ENCODE results near the gene UNC119B. TPM values are rescaled to one million over a fixed set of nuclear protein-coding genes. Genes with fewer than 3 reads are reported as not detected.
A peak's percentile ranks its signal among the peaks of the same experiment; 100 is the strongest.

Gene UNC119B
- total RNA-seq, 6 experiments from 2014 or later = 32.9 to 39.5 (median 34.4) TPM

- peaks cover 8% of the 10 kb centered on the region for H3K27me3 Mint-ChIP-seq (ENCODE audit: insufficient read depth)
- peaks cover 13% of the 10 kb centered on the region; the same call in 1 of the 2 replicates for H3K36me3 Mint-ChIP-seq (ENCODE audit: low read depth)
- no peak overlapping the region for H3K4me3 Mint-ChIP-seq
- TF ChIP-seq CTCF (IDR thresholded peaks at IDR 0.05) = no peak
- H3K27ac Mint-ChIP-seq = no peak overlapping the region
- DNase-seq = no peak
- H3K9me3 Mint-ChIP-seq = peaks cover 8% of the 10 kb centered on the region
- H3K4me1 Mint-ChIP-seq (ENCODE audit: low read depth) = no peaks in the 10 kb centered on the region
These were observed 48.7 kb downstream of the UNC119B start for GRCh38 chr12:120758798-120759590.

GRCh38 chr12:120759591-120760348, 49.5 kb downstream of the UNC119B start:
- Mint-ChIP-seq H3K9me3 (peaks cover 5% of the 10 kb centered on the region), H3K4me3 (no peak overlapping the region), H3K27me3 (ENCODE audit: insufficient read depth) (peaks cover 8% of the 10 kb centered on the region), H3K36me3 (ENCODE audit: low read depth) (peaks cover 17% of the 10 kb centered on the region; the same call in 1 of the 2 replicates), H3K27ac (no peak overlapping the region), H3K4me1 (ENCODE audit: low read depth) (no peaks in the 10 kb centered on the region)
- DNase-seq = no peak
- TF ChIP-seq CTCF (IDR thresholded peaks at IDR 0.05) = no peak

- Mint-ChIP-seq H3K9me3 (no peaks in the 10 kb centered on the region; the same call in 1 of the 2 replicates), H3K4me3 (no peak overlapping the region), H3K36me3 (ENCODE audit: low read depth) (peaks cover 17% of the 10 kb centered on the region; the same call in 1 of the 2 replicates), H3K27me3 (ENCODE audit: insufficient read depth) (peaks cover 8% of the 10 kb centered on the region), H3K27ac (no peak overlapping the region), H3K4me1 (ENCODE audit: low read depth) (no peaks in the 10 kb centered on the region)
- no peak for DNase-seq
- no peak for TF ChIP-seq CTCF (IDR thresholded peaks at IDR 0.05)
These were observed 50.3 kb downstream of the UNC119B start for GRCh38 chr12:120760349-120761254.

- H3K27ac Mint-ChIP-seq = no peak overlapping the region
- peak; percentile 16 for DNase-seq
- no peaks in the 10 kb centered on the region for H3K9me3 Mint-ChIP-seq
- H3K27me3 Mint-ChIP-seq (ENCODE audit: insufficient read depth) = peaks cover 8% of the 10 kb centered on the region
- no peak for TF ChIP-seq CTCF (IDR thresholded peaks at IDR 0.05)
- peaks cover 18% of the 10 kb centered on the region; the same call in 1 of the 2 replicates for H3K36me3 Mint-ChIP-seq (ENCODE audit: low read depth)
- no peak overlapping the region for H3K4me3 Mint-ChIP-seq
- no peaks in the 10 kb centered on the region for H3K4me1 Mint-ChIP-seq (ENCODE audit: low read depth)
These were observed 51.3 kb downstream of the UNC119B start for GRCh38 chr12:120761519-120761934.

- Mint-ChIP-seq H3K36me3 (ENCODE audit: low read depth) (peaks cover 23% of the 10 kb centered on the region; the same call in 1 of the 2 replicates), H3K9me3 (no peaks in the 10 kb centered on the region), H3K4me1 (ENCODE audit: low read depth) (no peaks in the 10 kb centered on the region), H3K27me3 (ENCODE audit: insufficient read depth) (peaks cover 8% of the 10 kb centered on the region), H3K27ac (no peak overlapping the region), H3K4me3 (no peak overlapping the region)
- no peak for TF ChIP-seq CTCF (IDR thresholded peaks at IDR 0.05)
- DNase-seq = no peak
These were observed 51.8 kb downstream of the UNC119B start for GRCh38 chr12:120762086-120762485.
